Endometrial microvascular endothelial cells (primary cell): ENCODE data around the gene LHX4. TPM values are rescaled to one million over a fixed set of nuclear protein-coding genes. Genes with fewer than 3 reads are reported as not detected.

Source experiments
- in situ Hi-C: cut with HindIII; loops from 2 replicates; pipeline ENCODE4 v1.10.0; 2017; ENCODE audit warnings: low sequenced_read_pairs, low pct_unique_long_range_greater_than_20kb; ENCODE audit errors: inconsistent ontology term
- total RNA-seq: library from RNA; depleted of rRNA; stranded (reverse); fragments of >200 nt; gene quantifications from one replicate; pipeline ENCODE4 v1.2.3, GENCODE V29; 2015; ENCODE audit errors: inconsistent ontology term

The LHX4 gene
- total RNA-seq, 1 donor from 2014 or later = not detected

DNA sequence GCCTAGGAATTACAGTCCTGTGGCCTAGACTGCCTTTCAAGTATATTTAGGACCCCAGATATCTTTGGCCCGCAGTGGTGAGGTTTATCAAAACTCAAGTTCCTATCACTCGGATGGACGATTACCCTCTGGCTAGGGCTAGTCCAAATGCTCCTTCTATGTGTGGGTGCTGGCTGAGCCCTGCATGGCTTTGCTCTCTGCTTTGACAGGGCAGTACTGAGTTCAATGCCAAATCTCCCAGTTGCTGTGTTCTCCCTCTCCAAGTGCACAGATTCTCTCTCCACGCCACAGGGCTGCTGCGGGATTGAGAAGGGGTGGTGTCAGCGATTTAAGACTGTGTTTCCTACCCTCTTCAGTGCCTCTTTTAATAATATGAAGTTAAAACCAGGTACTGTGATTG lies 97.0 kb downstream of the LHX4 start:
- in situ Hi-C loops = no loop called here

Other genes starting within 250 kb of the LHX4 start
- 518 TPM for gene QSOX1, start 75.4 kb upstream of the LHX4 start, total RNA-seq